ENCODE data around the gene ATP9A.

- TF ChIP-seq, protein P1, sequence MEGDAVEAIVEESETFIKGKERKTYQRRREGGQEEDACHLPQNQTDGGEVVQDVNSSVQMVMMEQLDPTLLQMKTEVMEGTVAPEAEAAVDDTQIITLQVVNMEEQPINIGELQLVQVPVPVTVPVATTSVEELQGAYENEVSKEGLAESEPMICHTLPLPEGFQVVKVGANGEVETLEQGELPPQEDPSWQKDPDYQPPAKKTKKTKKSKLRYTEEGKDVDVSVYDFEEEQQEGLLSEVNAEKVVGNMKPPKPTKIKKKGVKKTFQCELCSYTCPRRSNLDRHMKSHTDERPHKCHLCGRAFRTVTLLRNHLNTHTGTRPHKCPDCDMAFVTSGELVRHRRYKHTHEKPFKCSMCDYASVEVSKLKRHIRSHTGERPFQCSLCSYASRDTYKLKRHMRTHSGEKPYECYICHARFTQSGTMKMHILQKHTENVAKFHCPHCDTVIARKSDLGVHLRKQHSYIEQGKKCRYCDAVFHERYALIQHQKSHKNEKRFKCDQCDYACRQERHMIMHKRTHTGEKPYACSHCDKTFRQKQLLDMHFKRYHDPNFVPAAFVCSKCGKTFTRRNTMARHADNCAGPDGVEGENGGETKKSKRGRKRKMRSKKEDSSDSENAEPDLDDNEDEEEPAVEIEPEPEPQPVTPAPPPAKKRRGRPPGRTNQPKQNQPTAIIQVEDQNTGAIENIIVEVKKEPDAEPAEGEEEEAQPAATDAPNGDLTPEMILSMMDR (conservative IDR thresholded peaks at IDR 0.05; ENCODE audit: low read depth, low read length) = no peak
- TF ChIP-seq EZH2 (IDR thresholded peaks at IDR 0.05; ENCODE audit: low read length, unreplicated experiment) = no peak
These were observed 43.4 kb upstream of the ATP9A start for GRCh38 chr20:51811514-51812128.

All from PC-3 (cell line).